Subcutaneous abdominal adipose tissue (tissue), 5 donors: Measurements from ENCODE around the gene RAB9B.

Source experiments
- H3K27ac ChIP-seq: one replicate; pipeline ENCODE4 v1.7.0; 2013; ENCODE audit warnings: low read depth, mild to moderate bottlenecking, inconsistent platforms, low read length, moderate library complexity
- H3K27me3 ChIP-seq, 5 donors: one replicate each; pipeline ENCODE4 v1.7.0; 2013; ENCODE audit warnings: low read length in 5 of 5, inconsistent platforms in 1 of 5; ENCODE audit not compliant: control insufficient read depth in 5 of 5, insufficient read depth in 4 of 5
- H3K36me3 ChIP-seq, 5 donors: one replicate each; pipeline ENCODE4 v1.7.0; 2013; ENCODE audit warnings: low read length in 5 of 5; ENCODE audit not compliant: control insufficient read depth in 5 of 5, insufficient read depth in 5 of 5
- H3K4me1 ChIP-seq, 5 donors: one replicate each; pipeline ENCODE4 v1.7.0; 2013; ENCODE audit warnings: low read length in 5 of 5, mild to moderate bottlenecking in 3 of 5, moderate library complexity in 1 of 5; ENCODE audit not compliant: control insufficient read depth in 5 of 5, insufficient read depth in 5 of 5
- H3K4me3 ChIP-seq, 5 donors: one replicate each; pipeline ENCODE4 v1.7.0; 2013; ENCODE audit warnings: low read length in 5 of 5, low read depth in 1 of 5
- H3K9ac ChIP-seq, 5 donors: one replicate each; pipeline ENCODE4 v1.7.0; 2013; ENCODE audit warnings: low read length in 5 of 5, mild to moderate bottlenecking in 4 of 5, moderate library complexity in 3 of 5
- H3K9me3 ChIP-seq, 5 donors: one replicate each; pipeline ENCODE4 v1.7.0; 2013; ENCODE audit warnings: low read length in 5 of 5; ENCODE audit not compliant: control insufficient read depth in 5 of 5
- donor health status: healthy.
- donor health status: healthy.
- donor health status: healthy.
- donor health status: healthy.
- donor health status: healthy.

Gene RAB9B

GRCh38 chrX:103791826-103792485, 40.1 kb downstream of the RAB9B start:
- no peak overlapping the region for H3K4me3 ChIP-seq
- H3K9ac ChIP-seq = no peak overlapping the region
- no peak overlapping the region for H3K27ac ChIP-seq
- H3K4me1 ChIP-seq = peaks cover 0 to 5% (median 0%) of the 10 kb centered on the region in 5 donors
- H3K9me3 ChIP-seq = no peaks in the 10 kb centered on the region
- no peaks in the 10 kb centered on the region for H3K36me3 ChIP-seq
- peaks cover 0 to 5% (median 3%) of the 10 kb centered on the region in 5 donors for H3K27me3 ChIP-seq

- no peaks in the 10 kb centered on the region for H3K9me3 ChIP-seq
- no peak overlapping the region for H3K9ac ChIP-seq
- H3K4me3 ChIP-seq = no peak overlapping the region
- no peaks in the 10 kb centered on the region for H3K36me3 ChIP-seq
- H3K4me1 ChIP-seq = peaks cover 0 to 5% (median 0%) of the 10 kb centered on the region in 5 donors
- H3K27me3 ChIP-seq = peaks cover 0 to 6% (median 3%) of the 10 kb centered on the region in 5 donors
- H3K27ac ChIP-seq = no peak overlapping the region
These were observed 40.8 kb downstream of the RAB9B start for GRCh38 chrX:103791228-103791627.

GRCh38 chrX:103789004-103789403, 43.1 kb downstream of the RAB9B start:
- no peaks in the 10 kb centered on the region for H3K9me3 ChIP-seq
- no peaks in the 10 kb centered on the region for H3K36me3 ChIP-seq
- no peak overlapping the region for H3K9ac ChIP-seq
- no peak overlapping the region for H3K27ac ChIP-seq
- peaks cover 0 to 11% (median 3%) of the 10 kb centered on the region in 5 donors for H3K27me3 ChIP-seq
- peaks cover 0 to 5% (median 0%) of the 10 kb centered on the region in 5 donors for H3K4me1 ChIP-seq
- no peak overlapping the region for H3K4me3 ChIP-seq

- Histone ChIP-seq H3K27me3 (peaks cover 0 to 8% (median 0%) of the 10 kb centered on the region in 5 donors), H3K9ac (no peak overlapping the region), H3K4me1 (peaks cover 0 to 26% (median 4%) of the 10 kb centered on the region in 5 donors), H3K9me3 (no peaks in the 10 kb centered on the region), H3K4me3 (no peak overlapping the region), H3K36me3 (no peaks in the 10 kb centered on the region), H3K27ac (no peak overlapping the region)
These were observed 48.1 kb downstream of the RAB9B start for GRCh38 chrX:103783971-103784370.

GRCh38 chrX:103783196-103783595, 48.9 kb downstream of the RAB9B start:
- Histone ChIP-seq H3K9ac (no peak overlapping the region), H3K9me3 (no peaks in the 10 kb centered on the region), H3K27me3 (peaks cover 0 to 13% (median 0%) of the 10 kb centered on the region in 5 donors), H3K36me3 (no peaks in the 10 kb centered on the region), H3K27ac (no peak overlapping the region), H3K4me1 (peaks cover 0 to 26% (median 4%) of the 10 kb centered on the region in 5 donors), H3K4me3 (no peak overlapping the region)

- H3K4me3 ChIP-seq = no peak overlapping the region
- no peaks in the 10 kb centered on the region for H3K9me3 ChIP-seq
- no peak overlapping the region for H3K9ac ChIP-seq
- H3K36me3 ChIP-seq = no peaks in the 10 kb centered on the region
- H3K27me3 ChIP-seq = peaks cover 0 to 18% (median 3%) of the 10 kb centered on the region in 5 donors
- no peak overlapping the region for H3K27ac ChIP-seq
- peaks cover 0 to 26% (median 4%) of the 10 kb centered on the region in 5 donors for H3K4me1 ChIP-seq
These were observed 49.4 kb downstream of the RAB9B start for GRCh38 chrX:103782640-103783039.

GRCh38 chrX:103781706-103782105, 50.4 kb downstream of the RAB9B start:
- Histone ChIP-seq H3K27ac (no peak overlapping the region), H3K27me3 (peaks cover 0 to 23% (median 7%) of the 10 kb centered on the region in 5 donors), H3K9me3 (no peaks in the 10 kb centered on the region), H3K9ac (no peak overlapping the region), H3K36me3 (no peaks in the 10 kb centered on the region), H3K4me1 (peaks cover 3 to 26% (median 4%) of the 10 kb centered on the region in 5 donors), H3K4me3 (no peak overlapping the region)

- Histone ChIP-seq H3K9me3 (no peaks in the 10 kb centered on the region), H3K36me3 (no peaks in the 10 kb centered on the region), H3K27ac (no peak overlapping the region), H3K9ac (no peak overlapping the region), H3K4me3 (no peak overlapping the region), H3K4me1 (peaks cover 3 to 26% (median 4%) of the 10 kb centered on the region in 5 donors), H3K27me3 (peaks cover 0 to 21% (median 7%) of the 10 kb centered on the region in 5 donors)
These were observed 51.0 kb downstream of the RAB9B start for GRCh38 chrX:103781062-103781402.

- Histone ChIP-seq H3K27ac (no peak overlapping the region), H3K9ac (no peak overlapping the region), H3K9me3 (no peaks in the 10 kb centered on the region), H3K4me1 (peaks cover 3 to 27% (median 4%) of the 10 kb centered on the region in 5 donors), H3K4me3 (no peak overlapping the region), H3K36me3 (no peaks in the 10 kb centered on the region), H3K27me3 (peaks cover 0 to 18% (median 7%) of the 10 kb centered on the region in 5 donors)
These were observed 51.6 kb downstream of the RAB9B start for GRCh38 chrX:103780336-103781061.

GRCh38 chrX:103779141-103779789, 52.8 kb downstream of the RAB9B start:
- Histone ChIP-seq H3K27me3 (peaks cover 0 to 17% (median 7%) of the 10 kb centered on the region in 5 donors), H3K4me3 (no peak overlapping the region), H3K36me3 (no peaks in the 10 kb centered on the region), H3K9me3 (no peaks in the 10 kb centered on the region), H3K27ac (no peak overlapping the region), H3K4me1 (peaks cover 3 to 32% (median 8%) of the 10 kb centered on the region in 5 donors), H3K9ac (no peak overlapping the region)
